Measurements from ENCODE around the gene ANKS1B. TPM values are rescaled to one million over a fixed set of nuclear protein-coding genes. Genes with fewer than 3 reads are reported as not detected.
"Not testable (repeated sequence)": the region's sequence is repeated elsewhere in the genome, so short reads cannot be mapped to it uniquely, and the experiment has no call there.

Gene ANKS1B
- total RNA-seq, 2 experiments from 2014 or later: not detected

DNA sequence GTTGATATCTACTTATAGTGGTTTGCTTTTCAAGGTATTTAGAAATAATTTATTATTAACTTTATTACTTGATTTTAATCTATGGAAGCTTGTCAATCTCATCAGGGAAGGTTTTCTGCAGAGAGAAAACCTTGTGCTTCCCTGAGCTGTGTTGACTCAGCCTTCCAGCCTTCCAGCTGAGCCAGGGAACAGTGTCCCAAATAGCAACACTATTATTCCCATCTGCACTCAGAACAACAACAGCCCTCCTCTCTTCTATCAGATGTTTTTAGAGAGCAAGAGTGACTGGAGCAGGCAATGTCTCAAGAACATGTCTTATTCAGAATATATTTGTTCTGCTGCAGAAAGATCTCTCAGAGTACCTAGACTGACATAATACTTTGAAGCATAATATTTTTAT is 727.1 kb downstream of the ANKS1B start:
- Mint-ChIP-seq H3K4me1 (no peaks in the 10 kb centered on the region), H3K36me3 (no peaks in the 10 kb centered on the region), H3K4me3 (no peak overlapping the region), H3K27ac (no peak overlapping the region), H3K9me3 (no peaks in the 10 kb centered on the region), H3K27me3 (no peaks in the 10 kb centered on the region)
- DNase-seq: no peak

GRCh38 chr12:99253068-99253467 is 731.7 kb downstream of the ANKS1B start:
- no peak for DNase-seq
- Mint-ChIP-seq H3K36me3 (no peaks in the 10 kb centered on the region), H3K27me3 (no peaks in the 10 kb centered on the region), H3K4me1 (no peaks in the 10 kb centered on the region), H3K9me3 (no peaks in the 10 kb centered on the region), H3K27ac (no peak overlapping the region), H3K4me3 (no peak overlapping the region)

- DNase-seq: no peak
- no peak overlapping the region for H3K4me3 Mint-ChIP-seq
- H3K36me3 Mint-ChIP-seq: no peaks in the 10 kb centered on the region
- no peaks in the 10 kb centered on the region for H3K9me3 Mint-ChIP-seq
- no peaks in the 10 kb centered on the region for H3K4me1 Mint-ChIP-seq
- H3K27ac Mint-ChIP-seq: no peak overlapping the region
- no peaks in the 10 kb centered on the region for H3K27me3 Mint-ChIP-seq
Observed at GRCh38 chr12:99250091-99250490, 734.6 kb downstream of the ANKS1B start.

DNA sequence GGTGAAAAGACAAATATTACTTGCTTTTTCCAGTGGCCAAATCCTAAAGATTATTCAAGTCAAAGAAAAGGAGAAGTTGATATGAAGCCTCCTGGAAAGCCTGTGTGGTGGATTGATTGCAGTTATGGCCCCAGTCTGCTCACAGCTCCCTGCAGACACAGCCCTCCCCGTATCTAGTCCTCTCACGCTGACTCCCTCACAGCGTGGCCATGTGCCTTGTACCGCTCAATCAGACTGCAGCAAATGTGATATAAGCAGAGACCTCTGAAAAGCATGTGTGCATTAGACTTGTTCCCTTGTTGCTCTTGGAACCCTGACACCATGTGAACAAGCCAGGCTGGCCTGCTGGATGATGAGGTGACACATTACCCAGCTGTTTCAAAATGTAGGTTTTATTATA is 735.2 kb downstream of the ANKS1B start:
- Mint-ChIP-seq H3K27ac (no peak overlapping the region), H3K4me3 (no peak overlapping the region), H3K36me3 (no peaks in the 10 kb centered on the region)

DNA sequence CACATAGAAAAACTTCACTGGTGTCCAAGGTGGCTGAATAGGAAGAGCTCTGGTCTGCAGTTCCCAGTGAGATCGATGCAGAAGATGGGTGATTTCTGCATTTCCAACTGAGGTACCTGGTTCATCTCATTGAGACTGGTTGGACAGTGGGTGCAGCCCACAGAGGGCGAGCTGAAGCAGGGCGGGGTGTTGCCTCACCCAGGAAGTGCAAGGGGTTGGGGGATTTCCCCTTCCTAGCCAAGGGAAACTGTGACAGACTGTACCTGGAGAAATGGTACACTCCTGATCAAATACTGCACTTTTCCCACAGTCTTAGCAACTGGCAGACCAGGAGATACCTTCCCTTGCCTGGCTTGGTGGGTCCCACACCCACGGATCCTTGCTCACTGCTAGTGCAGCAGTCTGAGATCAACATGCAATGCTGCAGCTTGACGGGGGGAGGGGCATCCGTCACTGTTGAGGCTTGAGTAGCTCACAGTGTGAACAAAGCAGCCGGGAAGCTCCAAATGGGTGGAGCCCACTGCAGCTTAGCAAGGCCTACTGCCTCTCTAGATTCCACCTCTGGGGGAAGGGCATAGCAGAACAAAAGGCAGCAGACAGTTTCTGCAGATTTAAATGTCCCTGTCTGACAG is 746.7 kb downstream of the ANKS1B start:
- not testable (repeated sequence) for H3K4me3 Mint-ChIP-seq, H3K4me1 Mint-ChIP-seq, H3K27ac Mint-ChIP-seq

More for the DNA sequence above, 735.2 kb downstream of the ANKS1B start:
- Mint-ChIP-seq H3K4me1 (no peaks in the 10 kb centered on the region), H3K9me3 (no peaks in the 10 kb centered on the region), H3K27me3 (no peaks in the 10 kb centered on the region)
- no peak for DNase-seq

GRCh38 chr12:99235381-99235780 is 749.4 kb downstream of the ANKS1B start:
- H3K4me3 Mint-ChIP-seq: no peak overlapping the region
- no peaks in the 10 kb centered on the region for H3K36me3 Mint-ChIP-seq
- H3K9me3 Mint-ChIP-seq: peaks cover 1% of the 10 kb centered on the region
- no peak for DNase-seq
- no peak overlapping the region for H3K27ac Mint-ChIP-seq
- no peaks in the 10 kb centered on the region for H3K27me3 Mint-ChIP-seq
- H3K4me1 Mint-ChIP-seq: no peaks in the 10 kb centered on the region

More for the DNA sequence above, 746.7 kb downstream of the ANKS1B start:
- DNase-seq, H3K27me3 Mint-ChIP-seq, H3K9me3 Mint-ChIP-seq, H3K36me3 Mint-ChIP-seq: not testable (repeated sequence)

DNA sequence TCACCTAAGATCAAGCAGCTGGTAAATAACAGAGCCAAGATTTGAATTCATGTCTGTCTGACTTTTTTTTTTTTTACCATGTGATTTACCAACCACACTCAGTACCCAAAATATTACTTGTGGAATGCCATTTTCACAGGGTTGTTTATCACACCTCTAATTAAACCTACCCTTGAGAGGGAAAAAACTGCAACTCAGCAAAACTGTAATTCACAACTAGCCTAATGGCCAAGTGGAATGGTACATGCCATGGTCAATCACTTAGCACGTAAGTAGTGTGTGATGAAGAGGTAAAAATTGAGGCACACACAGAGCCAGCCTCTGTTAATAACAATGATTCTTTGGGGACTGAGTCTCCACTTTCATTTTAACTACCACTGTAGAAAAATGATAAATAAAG is 750.0 kb downstream of the ANKS1B start:
- Mint-ChIP-seq H3K27me3 (no peaks in the 10 kb centered on the region), H3K4me3 (no peak overlapping the region), H3K9me3 (no peaks in the 10 kb centered on the region)

GRCh38 chr12:99232324-99232723 is 752.4 kb downstream of the ANKS1B start:
- H3K36me3 Mint-ChIP-seq: no peaks in the 10 kb centered on the region
- H3K4me3 Mint-ChIP-seq: no peak overlapping the region
- DNase-seq: no peak
- H3K4me1 Mint-ChIP-seq: no peaks in the 10 kb centered on the region
- no peaks in the 10 kb centered on the region for H3K27me3 Mint-ChIP-seq
- no peaks in the 10 kb centered on the region for H3K9me3 Mint-ChIP-seq
- H3K27ac Mint-ChIP-seq: no peak overlapping the region

More for the DNA sequence above, 750.0 kb downstream of the ANKS1B start:
- Mint-ChIP-seq H3K36me3 (no peaks in the 10 kb centered on the region), H3K27ac (no peak overlapping the region), H3K4me1 (no peaks in the 10 kb centered on the region)
- DNase-seq: no peak

GRCh38 chr12:99231031-99231430 is 753.7 kb downstream of the ANKS1B start:
- no peak overlapping the region for H3K27ac Mint-ChIP-seq
- H3K27me3 Mint-ChIP-seq: no peaks in the 10 kb centered on the region
- H3K9me3 Mint-ChIP-seq: no peaks in the 10 kb centered on the region
- H3K4me3 Mint-ChIP-seq: no peak overlapping the region
- no peaks in the 10 kb centered on the region for H3K4me1 Mint-ChIP-seq
- H3K36me3 Mint-ChIP-seq: no peaks in the 10 kb centered on the region
- no peak for DNase-seq

- H3K27ac Mint-ChIP-seq: no peak overlapping the region
- no peaks in the 10 kb centered on the region for H3K4me1 Mint-ChIP-seq
- no peak for DNase-seq
- H3K36me3 Mint-ChIP-seq: no peaks in the 10 kb centered on the region
- H3K9me3 Mint-ChIP-seq: no peaks in the 10 kb centered on the region
- H3K4me3 Mint-ChIP-seq: no peak overlapping the region
- H3K27me3 Mint-ChIP-seq: no peaks in the 10 kb centered on the region
Observed at GRCh38 chr12:99224237-99224636, 760.5 kb downstream of the ANKS1B start.

GRCh38 chr12:99223579-99223978 is 761.2 kb downstream of the ANKS1B start:
- no peak for DNase-seq
- H3K36me3 Mint-ChIP-seq: no peaks in the 10 kb centered on the region

GRCh38 chr12:99213047-99213446 is 771.7 kb downstream of the ANKS1B start:
- Mint-ChIP-seq H3K4me3 (no peak overlapping the region), H3K4me1 (no peaks in the 10 kb centered on the region)

More at GRCh38 chr12:99223579-99223978, 761.2 kb downstream of the ANKS1B start:
- Mint-ChIP-seq H3K4me1 (no peaks in the 10 kb centered on the region), H3K27ac (no peak overlapping the region), H3K9me3 (no peaks in the 10 kb centered on the region), H3K27me3 (no peaks in the 10 kb centered on the region), H3K4me3 (no peak overlapping the region)

DNA sequence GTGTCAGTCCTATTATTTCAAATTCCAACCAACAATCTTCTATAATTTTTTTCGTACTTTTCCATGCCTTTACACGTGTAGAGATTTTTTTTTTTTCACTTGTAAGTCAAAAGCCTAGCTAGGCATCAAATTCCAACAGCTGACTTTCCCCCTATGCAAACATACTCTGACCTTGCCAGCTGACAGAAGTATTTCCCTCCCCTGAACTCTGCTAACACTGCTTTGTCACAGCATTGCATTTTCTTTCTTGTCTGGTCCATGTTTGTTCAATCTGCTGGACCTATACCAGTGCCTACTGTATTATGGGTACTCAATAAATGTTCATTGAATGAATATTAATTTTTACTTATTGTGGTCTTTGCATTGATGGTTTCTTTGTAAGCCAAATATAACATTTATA is 772.5 kb downstream of the ANKS1B start:
- Mint-ChIP-seq H3K9me3 (peaks cover 8% of the 10 kb centered on the region), H3K36me3 (no peaks in the 10 kb centered on the region), H3K27me3 (no peaks in the 10 kb centered on the region), H3K27ac (no peak overlapping the region), H3K4me1 (no peaks in the 10 kb centered on the region), H3K4me3 (no peak overlapping the region)
- no peak for DNase-seq

More at GRCh38 chr12:99213047-99213446, 771.7 kb downstream of the ANKS1B start:
- H3K36me3 Mint-ChIP-seq: no peaks in the 10 kb centered on the region
- no peaks in the 10 kb centered on the region for H3K27me3 Mint-ChIP-seq
- no peak overlapping the region for H3K27ac Mint-ChIP-seq
- peaks cover 8% of the 10 kb centered on the region for H3K9me3 Mint-ChIP-seq
- no peak for DNase-seq

DNA sequence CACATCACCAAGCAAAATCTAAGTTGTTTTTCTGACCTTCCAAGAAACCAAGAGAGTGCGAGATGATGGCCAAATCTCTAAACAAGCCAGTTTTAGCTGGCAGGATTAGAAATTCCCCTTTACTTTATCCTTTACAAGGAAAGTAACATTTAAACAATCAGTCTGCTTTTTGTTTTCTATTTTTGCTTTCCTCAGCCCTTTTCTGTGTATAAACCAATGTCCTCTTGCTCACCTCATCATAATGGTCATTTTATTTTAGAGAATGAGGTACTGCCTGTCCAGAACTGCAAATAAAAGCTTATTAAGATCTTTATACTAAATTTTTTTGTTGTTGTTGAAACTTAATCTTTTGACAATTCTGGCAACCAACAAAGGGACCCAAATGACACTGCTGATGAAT is 779.6 kb downstream of the ANKS1B start:
- DNase-seq: no peak
- no peaks in the 10 kb centered on the region for H3K27me3 Mint-ChIP-seq
- H3K27ac Mint-ChIP-seq: no peak overlapping the region
- no peaks in the 10 kb centered on the region for H3K4me1 Mint-ChIP-seq
- no peak overlapping the region for H3K4me3 Mint-ChIP-seq
- no peaks in the 10 kb centered on the region for H3K36me3 Mint-ChIP-seq
- peaks cover 1% of the 10 kb centered on the region for H3K9me3 Mint-ChIP-seq

- no peaks in the 10 kb centered on the region for H3K36me3 Mint-ChIP-seq
- H3K4me3 Mint-ChIP-seq: no peak overlapping the region
- no peaks in the 10 kb centered on the region for H3K4me1 Mint-ChIP-seq
- no peak for DNase-seq
- no peak overlapping the region for H3K27ac Mint-ChIP-seq
- no peaks in the 10 kb centered on the region for H3K9me3 Mint-ChIP-seq
- H3K27me3 Mint-ChIP-seq: no peaks in the 10 kb centered on the region
Observed at GRCh38 chr12:99201906-99202645, 782.7 kb downstream of the ANKS1B start.
